ENCODE measurements around the gene TUBA1B.
"Not testable (repeated sequence)": the region's sequence is repeated elsewhere in the genome, so short reads cannot be mapped to it uniquely, and the experiment has no call there.

TUBA1B gene
- long read RNA-seq, donor 1, transcript TUBA1B-201 (3 exons, 3,198 nt): minor isoform, 58 of 878 reads
- long read RNA-seq, donor 1, transcript TUBA1B-202 (4 exons, 1,627 nt): major isoform, 788 of 878 reads
- long read RNA-seq, donor 1, transcript TUBA1B-207 (2 exons, 840 nt): minor isoform, 15 of 878 reads
- long read RNA-seq, donor 1, partial matches to known transcripts: 12 of 878 reads
- long read RNA-seq, donor 1, other reads (novel, unspliced or antisense): 5 of 878 reads
- long read RNA-seq, donor 2, transcript TUBA1B-207 (2 exons, 840 nt): minor isoform, 10 of 575 reads
- long read RNA-seq, donor 2, transcript TUBA1B-201 (3 exons, 3,198 nt): minor isoform, 50 of 575 reads
- long read RNA-seq, donor 2, transcript TUBA1B-202 (4 exons, 1,627 nt): major isoform, 494 of 575 reads
- long read RNA-seq, donor 2, partial matches to known transcripts: 21 of 575 reads
- long read RNA-seq, donor 2, other reads (novel, unspliced or antisense): 0 of 575 reads
- long read RNA-seq, donor 3, transcript TUBA1B-202 (4 exons, 1,627 nt): major isoform, 226 of 267 reads
- long read RNA-seq, donor 3, transcript TUBA1B-201 (3 exons, 3,198 nt): minor isoform, 21 of 267 reads
- long read RNA-seq, donor 3, partial matches to known transcripts: 12 of 267 reads
- long read RNA-seq, donor 3, other reads (novel, unspliced or antisense): 5 of 267 reads
- long read RNA-seq, donor 4, transcript TUBA1B-202 (4 exons, 1,627 nt): major isoform, 412 of 538 reads
- long read RNA-seq, donor 4, transcript TUBA1B-201 (3 exons, 3,198 nt): minor isoform, 57 of 538 reads
- long read RNA-seq, donor 4, transcript TUBA1B-207 (2 exons, 840 nt): minor isoform, 12 of 538 reads
- long read RNA-seq, donor 4, partial matches to known transcripts: 52 of 538 reads
- long read RNA-seq, donor 4, other reads (novel, unspliced or antisense): 5 of 538 reads
- long read RNA-seq, donor 5, transcript TUBA1B-207 (2 exons, 840 nt): minor isoform, 14 of 760 reads
- long read RNA-seq, donor 5, transcript TUBA1B-202 (4 exons, 1,627 nt): major isoform, 633 of 760 reads
- long read RNA-seq, donor 5, transcript TUBA1B-201 (3 exons, 3,198 nt): minor isoform, 93 of 760 reads
- long read RNA-seq, donor 5, partial matches to known transcripts: 20 of 760 reads
- long read RNA-seq, donor 5, other reads (novel, unspliced or antisense): 0 of 760 reads
- long read RNA-seq, donor 6, transcript TUBA1B-201 (3 exons, 3,198 nt): minor isoform, 53 of 531 reads
- long read RNA-seq, donor 6, transcript TUBA1B-202 (4 exons, 1,627 nt): major isoform, 447 of 531 reads
- long read RNA-seq, donor 6, transcript TUBA1B-207 (2 exons, 840 nt): minor isoform, 9 of 531 reads
- long read RNA-seq, donor 6, partial matches to known transcripts: 17 of 531 reads
- long read RNA-seq, donor 6, other reads (novel, unspliced or antisense): 5 of 531 reads
- long read RNA-seq, donor 7, transcript TUBA1B-202 (4 exons, 1,627 nt): major isoform, 721 of 1,017 reads
- long read RNA-seq, donor 7, transcript TUBA1B-207 (2 exons, 840 nt): minor isoform, 38 of 1,017 reads
- long read RNA-seq, donor 7, transcript TUBA1B-201 (3 exons, 3,198 nt): minor isoform, 129 of 1,017 reads
- long read RNA-seq, donor 7, partial matches to known transcripts: 38 of 1,017 reads
- long read RNA-seq, donor 7, other reads (novel, unspliced or antisense): 88 of 1,017 reads
- long read RNA-seq, donor 8, transcript TUBA1B-201 (3 exons, 3,198 nt): minor isoform, 44 of 581 reads
- long read RNA-seq, donor 8, transcript TUBA1B-202 (4 exons, 1,627 nt): major isoform, 503 of 581 reads
- long read RNA-seq, donor 8, transcript TUBA1B-207 (2 exons, 840 nt): minor isoform, 8 of 581 reads
- long read RNA-seq, donor 8, partial matches to known transcripts: 7 of 581 reads
- long read RNA-seq, donor 8, other reads (novel, unspliced or antisense): 18 of 581 reads

- no peak for DNase-seq
These were observed at the start of gene TUBA1B for GRCh38 chr12:49131051-49131893. Gene TUBA1B (minus strand): TSS chr12:49131395. CDS start chr12:49131300, 95 bp downstream.

GRCh38 chr12:49174218-49174617, 43.0 kb upstream of the TUBA1B start:
- no peak for DNase-seq

- DNase-seq: no peak
These were observed 39.7 kb upstream of the TUBA1B start for GRCh38 chr12:49170924-49171323.

GRCh38 chr12:49165114-49165513, 33.9 kb upstream of the TUBA1B start:
- DNase-seq: no peak

GRCh38 chr12:49161901-49162300, 30.7 kb upstream of the TUBA1B start:
- not testable (repeated sequence) for DNase-seq

- no peak for DNase-seq
These were observed 30.0 kb upstream of the TUBA1B start for GRCh38 chr12:49161092-49161795.

- no peak for DNase-seq
These were observed 29.2 kb upstream of the TUBA1B start for GRCh38 chr12:49160399-49160798.

- no peak for DNase-seq
These were observed 23.0 kb upstream of the TUBA1B start for GRCh38 chr12:49154221-49154620.

GRCh38 chr12:49147384-49147783, 16.2 kb upstream of the TUBA1B start:
- DNase-seq: no peak

- DNase-seq: no peak
These were observed 15.2 kb upstream of the TUBA1B start for GRCh38 chr12:49146406-49146805.

GRCh38 chr12:49144384-49144783, 13.2 kb upstream of the TUBA1B start:
- DNase-seq: no peak

- no peak for DNase-seq
These were observed 7.8 kb upstream of the TUBA1B start for GRCh38 chr12:49138999-49139398.

- no peak for DNase-seq
These were observed 7.4 kb upstream of the TUBA1B start for GRCh38 chr12:49138587-49138986.

- DNase-seq: no peak
These were observed 6.3 kb upstream of the TUBA1B start for GRCh38 chr12:49137476-49137875.

- DNase-seq: not testable (repeated sequence)
These were observed 5.8 kb upstream of the TUBA1B start for GRCh38 chr12:49136997-49137396.

GRCh38 chr12:49133590-49133989, 2.4 kb upstream of the TUBA1B start:
- DNase-seq: no peak

- DNase-seq: no peak
These were observed 1.8 kb upstream of the TUBA1B start for GRCh38 chr12:49133014-49133413.

GRCh38 chr12:49131894-49132461, 783 bp upstream of the TUBA1B start:
- DNase-seq: no peak

All from right kidney (tissue), 9 donors.